A673 (cell line): ENCODE results near the gene MAP2K5.

Experiments used
- CTCF ChIP-seq: fragments of 300-800, 200-600 bp; sonication (generic); conservative IDR thresholded peaks from 2 replicates; pipeline ENCODE4 v1.5.1; 2017; ENCODE audit warnings: low read depth, mild to moderate bottlenecking, antibody characterized with exemption, low read length, moderate library complexity, mixed read lengths
- EZH2 ChIP-seq: fragments of 200-600 bp; sonication (generic); IDR thresholded peaks from 2 replicates; pipeline ENCODE4 v1.6.1; 2017; ENCODE audit warnings: borderline replicate concordance, low read depth, mild to moderate bottlenecking, mixed read lengths, antibody characterized with exemption, low read length; ENCODE audit not compliant: poor library complexity, severe bottlenecking

GRCh38 chr15:67511606-67512005 lies 30.9 kb upstream of the MAP2K5 start:
- TF ChIP-seq CTCF, result no peak
- no peak for TF ChIP-seq EZH2
